ACHN (cell line): ENCODE results near the gene ALAS1.

Source experiments
- DNase-seq: peaks from one replicate; pipeline ENCODE4 v3.0.0-alpha.2; 2015
- in situ Hi-C: cut with HindIII; loops from 2 replicates; pipeline ENCODE4 v1.10.0; 2017; ENCODE audit warnings: low sequenced_read_pairs, low pct_ligation_motif_present, low pct_unique_long_range_greater_than_20kb

Gene ALAS1

GRCh38 chr3:52215351-52215750 lies 17.4 kb downstream of the ALAS1 start:
- in situ Hi-C loops: no loop called here
- DNase-seq: no peak

GRCh38 chr3:52216585-52217408 lies 18.8 kb downstream of the ALAS1 start:
- peak; percentile 58 for DNase-seq

GRCh38 chr3:52217409-52217805 lies 19.4 kb downstream of the ALAS1 start:
- in situ Hi-C loops: no loop called here
- DNase-seq: no peak

More at GRCh38 chr3:52216585-52217408, 18.8 kb downstream of the ALAS1 start:
- in situ Hi-C loops: no loop called here

- DNase-seq: no peak
- in situ Hi-C loops: no loop called here
Observed at GRCh38 chr3:52218026-52218425, 20.1 kb downstream of the ALAS1 start.

- DNase-seq: no peak
- in situ Hi-C loops: no loop called here
Observed at GRCh38 chr3:52218454-52218853, 20.5 kb downstream of the ALAS1 start.

- DNase-seq: no peak
- in situ Hi-C loops: no loop called here
Observed at GRCh38 chr3:52218937-52219650, 21.1 kb downstream of the ALAS1 start.

- DNase-seq: peak; percentile 56
- in situ Hi-C loops: no loop called here
Observed at GRCh38 chr3:52220380-52221026, 22.5 kb downstream of the ALAS1 start.

GRCh38 chr3:52221141-52221562 lies 23.2 kb downstream of the ALAS1 start:
- in situ Hi-C loops: no loop called here
- no peak for DNase-seq

GRCh38 chr3:52221563-52222318 lies 23.8 kb downstream of the ALAS1 start:
- DNase-seq: no peak
- in situ Hi-C loops: no loop called here

- in situ Hi-C loops: no loop called here
- DNase-seq: no peak
Observed at GRCh38 chr3:52222319-52223221, 24.6 kb downstream of the ALAS1 start.

GRCh38 chr3:52223449-52224408 lies 25.8 kb downstream of the ALAS1 start:
- DNase-seq: no peak
- in situ Hi-C loops: no loop called here

- DNase-seq: no peak
- in situ Hi-C loops: no loop called here
Observed at GRCh38 chr3:52225452-52226228, 27.7 kb downstream of the ALAS1 start, which contains the start of gene TLR9. Gene TLR9, minus strand, starts transcription at chr3:52225645. Its CDS starts 116 bp downstream, at chr3:52225529.

GRCh38 chr3:52226229-52226817 lies 28.4 kb downstream of the ALAS1 start:
- no peak for DNase-seq
- in situ Hi-C loops: no loop called here

- DNase-seq: no peak
- in situ Hi-C loops: no loop called here
Observed at GRCh38 chr3:52227117-52227516, 29.2 kb downstream of the ALAS1 start.

GRCh38 chr3:52227766-52228165 lies 29.8 kb downstream of the ALAS1 start:
- DNase-seq: no peak
- in situ Hi-C loops: no loop called here

- no peak for DNase-seq
- in situ Hi-C loops: no loop called here
Observed at GRCh38 chr3:52228266-52228665, 30.3 kb downstream of the ALAS1 start.
